Stimulated activated CD4-positive, alpha-beta T cell treated with anti-CD3 and anti-CD28 coated beads, Interleukin-4, amount 100 ng/mL, for 4 hours (primary cell): ENCODE results near the gene MYL5.
"Not testable (repeated sequence)": the region's sequence is repeated elsewhere in the genome, so short reads cannot be mapped to it uniquely, and the experiment has no call there.

Experiments used
- DNase-seq, 2 experiments: peaks; one replicate each; pipeline ENCODE4 v3.0.0-alpha.2; 2020

Gene MYL5

DNA sequence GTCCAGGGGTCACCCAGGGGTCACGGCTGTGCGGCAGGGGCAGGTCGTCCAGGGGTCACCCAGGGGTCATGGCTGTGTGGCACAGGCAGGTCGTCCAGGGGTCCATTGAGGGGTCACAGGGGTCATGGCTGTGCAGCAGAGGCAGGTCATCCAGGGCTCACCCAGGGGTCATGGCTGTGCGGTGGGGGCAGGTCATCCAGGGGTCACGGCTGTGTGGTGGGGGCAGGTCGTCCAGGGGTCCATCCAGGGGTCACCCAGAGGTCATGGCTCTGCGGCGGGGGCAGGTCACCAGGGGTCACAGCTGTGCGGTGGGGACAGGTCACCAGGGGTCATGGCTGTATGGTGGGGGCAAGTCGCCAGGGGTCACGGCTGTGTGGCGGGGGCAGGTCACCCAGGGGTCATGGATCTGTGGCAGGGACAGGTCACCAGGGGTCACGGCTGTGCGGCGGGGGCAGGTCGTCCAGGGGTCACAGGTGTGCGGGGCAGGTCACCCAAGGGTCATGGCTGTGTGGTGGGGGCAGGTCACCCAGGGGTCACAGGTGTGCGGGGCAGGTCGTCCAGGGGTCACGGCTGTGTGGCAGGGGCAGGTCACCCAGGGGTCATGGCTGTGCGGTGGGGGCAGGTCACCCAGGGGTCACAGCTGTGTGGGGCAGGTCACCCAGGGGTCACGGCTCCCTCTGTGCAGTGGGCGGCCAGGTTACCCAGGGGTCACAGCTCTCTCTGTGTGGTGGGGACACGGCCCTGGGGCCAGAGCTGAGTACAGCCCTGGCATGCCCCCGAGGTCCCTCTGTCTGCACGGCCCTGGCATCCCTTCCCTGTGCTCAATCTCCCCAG is 16.3 kb upstream of the MYL5 start:
- DNase-seq, result no peak

DNA sequence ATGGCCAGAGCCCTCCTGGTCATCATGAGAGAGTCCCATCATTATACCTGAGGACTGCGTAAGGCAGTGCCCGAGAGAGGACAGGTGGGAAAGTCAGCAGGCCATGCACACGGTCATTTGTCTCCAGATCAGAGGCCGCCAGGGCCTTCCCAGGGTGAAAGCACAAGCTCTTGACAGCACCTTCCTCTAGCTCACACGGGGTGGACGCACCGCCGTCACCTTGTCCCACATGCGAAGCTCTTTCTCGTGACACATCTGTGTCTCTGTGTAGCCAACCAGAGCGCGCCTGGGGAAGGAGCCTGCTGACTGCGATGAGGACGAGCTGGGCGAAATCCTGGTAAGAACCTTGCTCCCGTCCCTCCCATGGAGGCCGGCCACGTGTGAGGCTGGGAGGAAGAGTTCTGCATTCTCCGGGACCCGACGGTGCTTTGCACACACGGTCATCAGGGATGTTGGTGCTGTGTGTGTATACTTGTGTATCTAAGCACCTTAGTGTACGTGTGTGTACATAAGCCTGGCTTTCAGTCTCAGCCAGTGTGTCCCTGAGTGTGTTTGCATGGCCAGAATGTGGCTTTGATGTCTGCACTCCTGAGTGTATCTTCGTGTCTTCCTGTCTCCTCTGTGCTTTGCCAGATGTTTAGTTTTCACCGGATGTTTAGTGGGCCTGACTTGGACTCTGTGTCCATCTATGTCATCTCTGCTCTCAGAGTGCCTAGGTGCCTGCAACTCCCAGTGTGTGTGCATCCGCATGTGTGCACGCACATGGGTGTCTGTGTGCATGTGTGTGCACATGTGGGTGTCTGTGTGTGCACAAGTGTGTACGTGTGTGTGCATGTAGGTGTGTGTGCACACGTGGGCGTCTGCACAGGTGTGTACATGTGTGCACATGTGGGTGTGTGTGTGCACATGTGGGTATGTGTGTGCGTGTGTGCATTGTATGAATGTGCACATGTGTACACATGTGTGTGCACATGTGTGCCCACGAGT is 15.4 kb upstream of the MYL5 start:
- DNase-seq, result no peak

DNA sequence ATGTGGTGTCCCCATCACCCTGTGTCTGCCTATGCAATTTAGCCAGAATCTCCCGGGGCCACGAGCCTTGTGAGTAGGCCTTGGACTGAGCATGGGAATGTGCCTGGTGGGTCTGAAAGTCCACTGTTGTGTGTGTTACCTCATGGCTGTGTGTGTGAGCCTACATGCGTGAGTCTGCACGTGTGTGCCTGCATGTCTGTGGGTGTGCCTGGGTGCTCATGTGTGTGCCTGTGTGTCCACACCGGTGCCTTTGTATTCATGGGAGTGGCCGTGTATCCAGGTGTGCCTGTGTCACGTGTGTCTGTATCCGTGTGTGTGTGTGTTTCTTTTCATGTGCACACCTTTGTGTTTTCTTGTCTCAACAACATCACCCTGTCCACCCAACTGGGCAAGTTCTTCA is 14.5 kb upstream of the MYL5 start:
- DNase-seq, result no peak

DNA sequence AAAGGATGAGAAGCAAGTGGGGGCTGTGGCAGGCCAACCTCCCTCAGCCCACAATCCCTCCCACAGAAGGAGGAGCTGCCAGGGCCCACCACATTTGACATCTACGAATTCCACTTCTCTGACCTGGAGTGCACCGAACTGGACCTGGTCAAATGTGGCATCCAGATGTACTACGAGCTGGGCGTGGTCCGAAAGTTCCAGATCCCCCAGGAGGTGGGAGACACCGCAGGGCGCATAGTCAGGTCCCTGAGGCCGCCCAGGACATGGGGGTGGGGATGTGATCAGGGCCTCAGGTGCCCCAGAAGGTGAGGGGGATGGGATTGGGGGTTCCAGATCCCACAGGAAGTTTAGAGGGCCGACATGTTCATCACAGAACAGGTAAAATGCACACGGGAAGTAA is 13.9 kb upstream of the MYL5 start:
- no peak for DNase-seq

DNA sequence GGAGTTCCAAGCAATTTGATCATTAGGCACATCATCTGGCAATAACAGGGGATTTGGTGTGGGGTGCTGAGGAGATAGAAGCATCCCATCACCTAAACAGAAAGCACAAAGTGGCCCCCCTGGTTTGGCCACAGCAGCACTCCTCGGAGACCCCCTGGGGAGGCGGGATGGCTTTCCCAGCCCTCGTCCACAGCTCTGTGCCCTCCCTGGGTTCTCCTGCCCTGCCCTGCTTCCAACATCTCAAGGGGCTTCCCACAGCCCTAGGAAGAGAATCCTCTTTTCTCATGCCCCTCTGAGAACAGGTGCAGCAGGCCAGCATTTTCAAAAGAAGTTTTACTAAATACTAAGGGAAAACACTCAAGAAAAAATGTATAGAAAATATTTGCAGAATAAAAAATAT is 13.1 kb upstream of the MYL5 start:
- no peak for DNase-seq

DNA sequence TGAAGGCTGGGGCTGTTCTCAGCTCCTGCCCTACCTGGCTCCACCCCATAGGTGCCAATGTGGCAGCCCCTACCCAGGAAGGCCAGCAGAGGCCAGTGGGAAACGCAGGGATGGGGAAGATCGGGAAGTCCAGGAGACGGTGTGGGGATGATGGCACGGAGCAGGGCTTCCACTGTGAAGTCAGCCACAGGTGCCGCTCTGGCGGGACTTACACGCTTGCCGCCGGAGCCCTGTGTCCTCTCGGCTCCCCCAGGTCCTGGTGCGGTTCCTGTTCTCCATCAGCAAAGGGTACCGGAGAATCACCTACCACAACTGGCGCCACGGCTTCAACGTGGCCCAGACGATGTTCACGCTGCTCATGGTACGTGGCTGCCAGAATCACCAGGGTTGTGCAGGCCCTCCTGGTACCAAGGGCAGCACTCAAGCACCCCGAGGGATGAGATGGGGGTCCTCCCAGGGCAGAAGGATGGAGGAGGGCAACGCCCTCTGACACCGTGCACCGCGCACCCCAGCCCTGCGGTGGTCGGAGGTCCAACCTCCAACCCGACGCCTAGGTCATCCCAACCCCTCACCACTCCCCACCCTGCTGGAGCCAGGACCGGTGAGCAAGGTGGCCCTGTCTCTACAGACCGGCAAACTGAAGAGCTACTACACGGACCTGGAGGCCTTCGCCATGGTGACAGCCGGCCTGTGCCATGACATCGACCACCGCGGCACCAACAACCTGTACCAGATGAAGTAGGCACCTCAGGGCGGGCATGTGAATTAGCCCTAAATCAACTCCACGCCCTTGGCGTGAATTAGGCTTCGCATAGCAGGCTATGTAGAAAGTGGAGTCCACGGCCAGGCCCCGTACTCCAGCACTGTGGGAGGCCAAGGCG is 12.2 kb upstream of the MYL5 start:
- no peak for DNase-seq

DNA sequence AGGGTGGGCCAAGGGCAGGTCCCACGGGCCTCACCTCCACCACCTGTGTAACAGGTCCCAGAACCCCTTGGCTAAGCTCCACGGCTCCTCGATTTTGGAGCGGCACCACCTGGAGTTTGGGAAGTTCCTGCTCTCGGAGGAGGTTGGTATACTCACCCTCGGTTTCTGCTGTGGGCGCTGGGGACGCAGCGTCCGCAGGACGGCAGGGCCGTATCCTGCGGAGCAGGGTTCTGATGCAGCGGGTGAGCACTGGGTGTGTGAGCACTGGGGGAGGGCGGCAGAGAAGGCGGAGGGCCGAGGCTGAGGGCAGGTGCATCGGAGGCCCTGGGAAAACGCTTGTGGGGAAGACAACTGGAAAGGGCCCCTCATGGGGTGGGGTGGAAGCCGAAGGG is 11.3 kb upstream of the MYL5 start:
- DNase-seq, result no peak

DNA sequence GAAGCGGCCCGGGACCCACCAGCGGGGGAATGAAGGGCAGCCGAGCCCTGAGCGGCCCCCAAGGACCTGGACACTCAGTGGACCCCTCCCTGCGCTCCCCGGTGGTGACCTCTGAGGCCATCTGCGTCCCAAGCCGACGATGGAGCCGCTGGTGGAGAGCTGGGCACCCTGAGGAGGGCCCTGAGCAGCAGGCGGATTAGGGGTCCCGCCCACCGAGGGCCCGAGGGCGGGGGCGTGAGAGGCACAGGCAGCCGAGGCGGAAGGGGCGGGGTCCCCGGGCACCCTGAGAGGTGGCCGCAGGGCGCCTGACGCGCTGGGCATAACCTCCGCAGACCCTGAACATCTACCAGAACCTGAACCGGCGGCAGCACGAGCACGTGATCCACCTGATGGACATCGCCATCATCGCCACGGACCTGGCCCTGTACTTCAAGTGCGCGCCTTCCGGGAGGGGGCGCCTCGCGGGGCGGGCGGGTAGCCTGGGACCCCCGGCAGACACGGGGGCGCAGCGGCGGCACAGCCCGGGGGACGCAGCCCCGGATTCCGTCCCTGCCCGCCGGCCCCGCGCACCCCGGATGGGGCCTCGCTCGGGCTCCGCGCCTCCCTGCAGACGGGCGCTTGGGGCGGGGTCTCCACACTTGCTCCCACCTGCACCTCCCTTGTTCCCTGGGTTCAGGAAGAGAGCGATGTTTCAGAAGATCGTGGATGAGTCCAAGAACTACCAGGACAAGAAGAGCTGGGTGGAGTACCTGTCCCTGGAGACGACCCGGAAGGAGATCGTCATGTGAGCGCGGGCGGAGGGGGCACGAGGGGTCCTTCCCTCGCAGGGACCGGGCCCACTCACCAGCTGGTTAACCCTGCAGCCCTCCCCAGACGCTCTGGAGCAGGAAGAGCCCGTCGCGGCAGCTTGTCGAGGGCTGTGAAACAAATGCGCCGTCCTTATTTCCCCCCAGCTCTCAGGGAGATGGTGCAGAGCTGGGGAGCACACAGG is 10.6 kb upstream of the MYL5 start:
- peak; percentile 75 to 78 for DNase-seq

DNA sequence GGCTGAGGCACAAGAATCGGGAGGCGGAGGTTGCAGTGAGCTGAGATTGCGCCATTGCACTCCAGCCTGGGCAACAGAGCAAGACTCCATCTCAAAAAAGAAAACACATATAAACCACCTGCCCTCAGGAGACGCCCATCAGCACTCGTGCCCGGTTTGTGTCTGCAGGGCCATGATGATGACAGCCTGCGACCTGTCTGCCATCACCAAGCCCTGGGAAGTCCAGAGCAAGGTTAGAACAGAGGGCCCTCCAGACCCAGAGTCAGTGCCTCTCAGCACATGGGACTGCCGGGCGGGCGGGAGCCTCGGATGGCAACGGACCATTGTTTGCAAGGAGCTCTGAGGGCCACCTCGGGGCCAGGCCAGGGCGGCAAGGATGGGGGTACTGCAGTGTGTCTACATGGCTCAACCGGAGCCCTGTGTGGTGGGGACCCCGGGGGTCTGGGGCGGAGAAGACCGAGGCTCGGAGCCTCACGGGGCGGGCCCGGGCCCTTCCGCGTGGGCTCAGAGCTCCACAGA is 9.6 kb upstream of the MYL5 start:
- DNase-seq, result no peak

DNA sequence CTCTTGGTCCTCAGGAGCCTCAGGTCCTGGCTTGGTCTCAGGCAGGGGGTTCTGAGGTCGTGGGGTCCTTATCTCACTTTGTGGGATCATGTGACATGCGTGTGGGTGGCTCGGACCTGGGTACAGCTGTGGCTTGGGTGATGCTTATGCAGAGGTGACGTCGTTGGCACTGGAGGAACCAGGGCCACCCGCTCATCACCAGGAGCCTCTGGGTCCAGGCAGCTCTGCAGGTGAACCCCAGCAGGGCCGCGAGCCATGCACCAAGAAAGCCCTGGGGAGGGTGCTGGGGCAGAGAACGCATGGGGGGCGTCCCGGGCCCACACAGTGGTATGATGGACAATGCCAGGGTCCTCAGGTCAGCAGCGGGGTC is 9.0 kb upstream of the MYL5 start:
- no peak for DNase-seq

DNA sequence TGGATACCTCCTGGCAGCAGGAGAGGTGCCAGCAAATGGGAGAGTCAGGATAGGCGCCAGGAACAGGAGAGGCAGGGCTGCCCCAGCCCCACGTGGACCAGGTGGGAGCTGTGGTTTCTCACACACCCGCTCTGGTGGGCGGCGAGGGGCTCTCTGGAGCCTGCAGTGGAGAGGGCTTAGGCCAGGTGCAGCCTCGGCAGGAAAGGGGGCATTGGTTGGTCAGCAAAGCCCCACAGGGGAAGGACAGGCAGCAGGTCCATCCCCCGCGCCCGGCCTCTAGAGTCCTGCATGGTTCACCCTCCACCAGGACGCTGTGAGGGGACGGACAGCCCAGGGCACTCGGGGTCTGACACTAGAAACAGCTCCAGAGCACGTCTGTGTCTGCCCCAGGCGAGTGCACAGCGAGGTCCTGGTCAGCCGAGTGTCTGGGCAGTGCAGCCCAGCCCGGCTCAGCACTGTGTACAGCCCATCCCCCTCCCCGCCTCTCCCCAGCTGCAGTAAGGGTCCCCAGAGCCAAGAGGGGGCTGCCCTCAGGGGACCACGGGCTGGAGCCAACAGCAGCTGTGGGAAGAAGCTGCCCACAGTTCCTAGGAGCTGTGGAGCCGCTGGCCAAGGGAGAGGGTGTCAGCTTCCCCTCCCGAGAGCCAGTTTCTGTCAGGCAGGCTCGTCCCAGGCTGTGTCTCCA is 8.4 kb upstream of the MYL5 start:
- no peak for DNase-seq

DNA sequence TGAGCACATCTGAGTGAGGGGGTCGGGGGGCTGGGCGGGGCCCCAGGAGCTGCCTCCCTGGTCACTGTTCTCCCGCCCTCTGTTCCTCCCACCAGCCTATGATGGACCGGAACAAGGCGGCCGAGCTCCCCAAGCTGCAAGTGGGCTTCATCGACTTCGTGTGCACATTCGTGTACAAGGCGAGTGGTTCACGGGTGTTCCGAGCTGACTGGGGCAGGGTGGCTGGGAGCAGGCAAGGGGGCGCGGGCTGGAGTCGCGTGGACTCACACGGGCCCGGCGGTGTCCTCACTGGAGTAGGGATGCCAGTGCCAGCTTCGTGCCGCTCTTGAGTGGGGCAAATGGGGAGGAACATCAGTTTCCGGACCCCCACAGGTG is 7.9 kb upstream of the MYL5 start:
- no peak for DNase-seq

DNA sequence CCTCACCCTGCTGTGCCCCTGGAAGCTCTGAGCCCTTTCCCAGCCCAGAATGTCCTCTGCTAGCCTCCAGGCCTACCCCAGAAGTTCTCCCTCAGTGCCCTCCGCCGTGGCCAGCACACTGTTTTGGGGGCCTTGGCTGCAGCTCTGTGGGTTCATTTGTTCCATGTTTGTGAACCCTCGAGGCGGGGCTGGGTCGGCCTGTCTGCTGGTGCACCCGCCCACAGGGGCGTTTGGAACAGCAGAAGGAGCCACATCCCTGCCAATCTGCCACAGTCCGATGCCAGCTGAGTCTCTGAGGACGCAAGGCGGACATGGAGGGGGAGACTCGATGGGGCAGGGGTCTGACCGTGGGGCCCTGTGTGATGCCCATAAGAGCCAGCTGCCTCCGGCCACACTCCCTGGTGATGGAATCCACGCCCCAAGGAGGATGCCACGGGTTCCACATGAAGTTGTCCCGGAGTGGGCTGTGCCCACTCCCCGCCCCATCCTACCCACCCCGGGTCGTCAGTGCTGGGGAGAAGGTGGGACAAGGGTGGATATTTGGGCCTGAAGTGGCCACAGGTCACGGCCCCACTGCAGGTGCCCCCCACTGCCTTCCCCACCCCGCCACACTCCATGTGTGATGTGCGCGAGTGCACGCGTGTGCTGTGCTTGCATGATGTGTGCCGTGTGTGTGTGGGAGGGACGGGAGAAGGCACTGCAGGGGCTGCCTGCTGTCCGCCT is 7.4 kb upstream of the MYL5 start:
- DNase-seq, result no peak

DNA sequence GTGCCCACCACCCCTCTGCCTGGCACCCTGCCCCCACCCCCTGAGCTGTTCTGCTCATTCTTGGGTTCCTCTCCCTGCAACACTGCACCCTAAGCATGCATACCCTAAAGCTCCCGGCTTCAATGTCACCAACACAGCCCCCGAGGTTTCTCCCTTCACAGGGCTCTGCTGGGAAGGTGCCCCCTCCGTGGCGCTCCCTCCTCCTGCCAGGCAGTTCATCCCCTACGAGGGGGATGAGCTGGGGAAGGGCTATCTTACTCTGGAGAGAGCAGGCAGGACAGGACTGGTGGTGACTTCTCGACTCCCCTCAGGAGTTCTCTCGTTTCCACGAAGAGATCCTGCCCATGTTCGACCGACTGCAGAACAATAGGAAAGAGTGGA is 6.8 kb upstream of the MYL5 start:
- DNase-seq, result no peak

DNA sequence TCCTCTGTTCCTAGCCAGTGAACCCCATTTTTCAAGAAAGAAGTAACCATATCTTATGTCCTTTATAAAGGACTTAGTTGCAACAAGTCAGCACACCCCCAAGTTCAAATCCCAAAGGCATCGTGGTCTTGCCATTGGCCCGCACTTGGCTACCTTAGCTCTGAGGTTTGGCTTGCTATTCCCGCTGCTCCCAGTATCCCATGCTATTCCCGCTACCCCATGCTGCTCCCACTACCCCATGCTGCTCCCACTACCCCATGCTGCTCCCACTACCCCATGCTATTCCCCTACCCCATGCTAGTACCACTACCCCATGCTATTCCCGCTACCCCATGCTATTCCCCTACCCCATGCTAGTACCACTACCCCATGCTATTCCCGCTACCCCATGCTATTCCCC is 6.1 kb upstream of the MYL5 start:
- DNase-seq, result not testable (repeated sequence)

DNA sequence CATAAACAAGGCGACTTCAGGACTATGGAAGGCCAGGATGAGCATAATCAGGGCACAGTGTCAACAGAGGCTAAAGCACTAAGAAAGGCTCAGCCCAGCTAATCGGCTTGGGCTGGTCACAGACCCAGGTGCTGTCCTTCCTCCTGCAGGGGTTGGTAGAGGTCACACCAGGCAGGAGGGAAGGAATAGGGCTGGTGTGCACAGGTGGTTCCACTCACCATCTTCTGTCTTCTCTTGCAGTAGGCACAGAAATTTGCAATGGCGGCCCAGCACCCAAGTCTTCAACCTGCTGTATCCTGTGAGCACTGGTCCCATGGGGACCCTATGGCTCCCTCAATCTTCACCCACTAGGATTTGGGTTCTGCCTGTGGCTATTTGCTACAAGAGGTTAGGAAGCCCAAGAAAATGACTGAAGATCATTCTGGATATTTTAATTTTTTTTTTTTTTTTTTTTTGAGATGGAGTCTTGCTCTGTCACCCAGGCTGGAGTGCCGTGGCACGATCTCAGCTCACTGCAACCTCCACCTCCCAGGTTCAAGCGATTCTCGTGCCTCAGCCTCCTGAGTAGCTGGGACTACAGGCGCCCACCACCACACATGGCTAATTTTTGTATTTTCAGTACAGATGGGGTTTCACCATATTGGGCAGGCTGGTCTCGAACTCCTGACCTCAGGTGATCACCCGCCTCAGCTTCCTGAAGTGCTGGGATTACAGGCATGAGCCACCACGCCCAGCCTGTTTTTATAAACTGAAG is 4.4 kb upstream of the MYL5 start:
- not testable (repeated sequence) for DNase-seq

DNA sequence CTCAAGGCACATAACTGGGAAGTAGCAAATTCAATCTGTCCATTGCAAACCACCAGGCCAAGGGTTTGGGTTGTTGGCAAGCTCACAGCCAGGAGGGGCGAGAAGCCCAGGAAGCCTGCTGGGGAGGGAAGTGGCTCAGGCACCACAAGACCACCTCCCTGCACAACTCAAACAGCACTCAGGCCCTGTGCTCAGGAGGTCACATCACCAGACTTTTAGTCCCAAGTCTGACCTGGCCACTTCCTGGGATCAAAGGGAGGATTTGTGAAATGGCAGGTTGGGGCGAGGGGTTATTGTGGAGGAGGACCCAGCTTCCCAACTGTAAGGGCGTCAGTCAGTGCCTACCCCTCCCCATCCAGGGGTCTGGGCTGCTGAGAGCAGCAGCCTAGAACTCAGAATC is 2.6 kb upstream of the MYL5 start:
- DNase-seq, result no peak

DNA sequence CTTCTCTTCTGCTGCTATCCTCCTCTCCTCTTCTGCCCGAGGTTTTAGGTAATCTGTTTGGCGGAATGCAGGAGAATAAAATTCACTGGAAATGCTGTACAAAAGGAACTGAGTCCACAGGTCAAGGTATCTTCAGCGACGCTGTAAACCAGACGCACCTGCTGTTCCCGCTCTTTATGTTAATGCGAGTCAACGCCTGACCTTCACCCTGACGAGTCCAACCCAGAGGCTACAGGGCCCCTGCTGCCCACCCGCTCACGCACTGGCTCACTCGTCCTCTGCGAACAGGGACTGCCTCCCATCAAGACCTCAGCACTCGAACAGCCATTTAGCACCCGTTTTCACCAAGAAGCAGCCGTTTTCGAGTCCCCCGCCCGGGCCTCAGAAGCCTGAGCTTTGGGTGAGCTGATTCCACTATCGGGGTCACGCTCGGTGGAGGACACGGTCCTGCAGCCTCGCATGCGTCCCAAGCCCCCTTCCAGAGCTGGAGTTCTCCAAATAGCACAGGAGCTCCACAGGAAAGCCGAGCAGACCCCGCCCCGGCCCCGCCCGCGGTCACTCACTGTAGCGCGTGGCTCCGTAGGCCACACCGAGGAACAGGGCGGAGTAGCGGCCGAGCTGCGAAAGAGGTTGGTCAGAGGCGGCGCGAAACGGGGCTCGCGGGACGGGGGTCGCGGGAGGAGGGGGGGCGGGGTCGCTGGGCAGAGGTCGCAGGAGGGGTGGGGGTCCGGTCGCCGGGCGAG is 822 bp upstream of the MYL5 start:
- DNase-seq, result no peak
